ENCODE results near the gene SDCBP2.
A peak's percentile ranks its signal among the peaks of the same experiment; 100 is the strongest.

Gene SDCBP2

DNA sequence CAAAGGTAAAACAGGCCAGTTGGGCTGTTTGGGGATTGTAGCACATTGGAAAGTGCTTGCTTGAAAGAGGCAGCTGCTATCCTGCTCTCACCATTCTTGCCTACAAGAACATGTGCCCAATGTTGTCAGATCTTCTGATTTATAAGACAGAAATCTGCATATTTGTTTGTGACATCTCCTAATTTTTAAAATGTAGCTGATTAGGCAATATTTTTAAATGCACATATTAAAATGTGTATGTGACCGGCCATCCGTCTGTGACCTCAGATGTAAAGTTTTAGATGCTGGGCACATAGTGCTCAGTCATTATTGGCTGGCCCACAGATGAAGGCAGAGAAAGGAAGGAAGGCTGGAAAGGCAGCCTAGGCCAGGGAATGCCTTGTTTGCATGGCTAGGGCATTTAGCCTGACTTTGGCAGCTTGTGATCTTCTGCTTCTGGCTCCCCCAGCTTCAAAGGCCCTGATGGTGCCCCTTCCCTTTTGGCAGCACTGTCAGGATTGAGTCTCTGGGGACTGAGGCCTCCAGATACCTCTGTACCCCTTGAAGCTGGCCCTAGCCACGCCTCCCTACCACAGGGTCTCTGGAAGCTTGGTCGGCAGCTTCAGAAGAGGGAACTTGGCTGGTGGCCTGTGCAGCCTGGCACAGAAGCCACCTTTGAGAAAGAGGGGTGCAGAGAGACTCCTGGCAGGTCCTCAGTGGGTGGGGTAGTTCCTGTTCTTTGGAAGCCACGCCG is 56.4 kb downstream of the SDCBP2 start:
- no peak for DNase-seq

- no peak for DNase-seq
Measured at GRCh38 chr20:1269850-1270249, 59.1 kb downstream of the SDCBP2 start.

- no peak for DNase-seq
Measured at GRCh38 chr20:1269235-1269634, 59.7 kb downstream of the SDCBP2 start.

GRCh38 chr20:1267809-1268374 is 61.0 kb downstream of the SDCBP2 start:
- no peak for DNase-seq

DNA sequence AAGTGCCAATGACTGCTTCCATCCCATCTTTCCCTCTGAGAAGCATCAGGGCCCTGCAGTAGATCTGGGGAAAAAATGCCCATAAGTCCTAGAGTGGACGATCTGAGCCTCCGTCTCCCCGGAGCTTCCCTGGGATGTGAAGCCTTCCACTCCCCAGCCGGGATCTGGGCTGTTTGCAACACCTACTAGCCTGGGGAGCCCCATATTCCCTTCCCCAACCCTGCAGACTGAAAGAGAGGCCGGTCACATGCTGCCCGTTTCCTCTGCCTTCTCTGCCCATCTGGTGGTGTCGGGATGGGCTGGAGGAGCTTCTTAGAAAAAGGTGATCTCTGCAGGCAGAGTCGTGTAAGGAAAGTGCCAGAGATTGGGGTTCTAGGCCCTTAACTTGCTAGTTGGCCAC is 61.8 kb downstream of the SDCBP2 start:
- no peak for DNase-seq

DNA sequence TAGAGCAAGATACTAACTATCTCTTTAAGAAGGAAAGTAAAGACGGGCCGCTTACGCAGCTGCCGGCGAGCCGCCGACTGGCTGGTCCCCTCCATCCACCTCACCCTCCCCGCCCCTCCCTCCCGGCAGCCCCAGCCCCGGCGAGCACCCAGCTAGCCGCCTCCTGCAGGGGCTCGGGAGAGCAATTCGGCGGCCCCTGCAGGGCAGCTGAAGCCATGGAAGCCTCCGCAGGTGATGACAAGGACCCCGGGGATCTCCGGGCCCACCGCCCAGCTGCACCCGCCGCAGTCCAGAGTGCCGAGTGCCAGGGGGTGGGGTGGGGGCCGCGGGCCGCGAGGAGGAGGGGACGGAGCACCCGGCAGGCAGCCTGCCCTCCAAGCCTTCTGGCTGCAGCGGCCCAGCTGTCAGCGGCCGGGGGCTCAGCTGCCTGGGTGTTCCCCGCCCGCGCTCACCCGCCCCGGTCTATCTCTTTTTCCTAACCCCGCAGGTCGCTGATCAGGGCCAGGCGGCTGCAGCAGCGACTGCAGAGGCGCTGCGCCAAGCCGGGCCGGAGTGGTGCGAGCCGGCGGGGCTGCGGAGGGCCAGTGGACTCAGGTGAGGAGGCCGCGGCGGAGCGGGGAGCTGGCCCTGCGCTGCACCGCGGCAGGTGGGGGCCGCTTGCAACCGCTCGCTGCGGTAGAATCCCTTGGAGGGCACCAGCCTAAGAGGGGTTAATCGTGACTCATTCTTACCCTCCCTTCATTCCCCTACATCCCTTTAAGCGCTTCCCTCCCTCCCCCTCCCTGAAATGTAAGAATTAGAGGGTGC is 62.6 kb downstream of the SDCBP2 start, which contains the start of gene SNPH:
Gene SNPH, plus strand, starts transcription at position 128 of the 807 bp plus-strand sequence. CDS start 29,946 bp downstream, outside the sequence.
- DNase-seq, result peak; percentile 85

DNA sequence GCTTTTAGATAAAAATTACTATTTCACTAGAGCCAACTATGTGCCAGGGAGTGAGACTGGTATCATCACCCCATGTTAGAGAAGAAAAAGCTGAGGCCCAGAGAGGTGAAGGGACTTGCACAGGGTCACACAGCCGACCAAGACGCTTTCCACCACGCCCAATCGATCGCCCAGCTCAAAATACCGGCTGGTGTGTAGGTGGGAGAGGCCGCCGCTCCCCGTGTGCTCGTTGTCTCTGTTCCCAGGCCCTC is 63.1 kb downstream of the SDCBP2 start:
- DNase-seq, result no peak

DNA sequence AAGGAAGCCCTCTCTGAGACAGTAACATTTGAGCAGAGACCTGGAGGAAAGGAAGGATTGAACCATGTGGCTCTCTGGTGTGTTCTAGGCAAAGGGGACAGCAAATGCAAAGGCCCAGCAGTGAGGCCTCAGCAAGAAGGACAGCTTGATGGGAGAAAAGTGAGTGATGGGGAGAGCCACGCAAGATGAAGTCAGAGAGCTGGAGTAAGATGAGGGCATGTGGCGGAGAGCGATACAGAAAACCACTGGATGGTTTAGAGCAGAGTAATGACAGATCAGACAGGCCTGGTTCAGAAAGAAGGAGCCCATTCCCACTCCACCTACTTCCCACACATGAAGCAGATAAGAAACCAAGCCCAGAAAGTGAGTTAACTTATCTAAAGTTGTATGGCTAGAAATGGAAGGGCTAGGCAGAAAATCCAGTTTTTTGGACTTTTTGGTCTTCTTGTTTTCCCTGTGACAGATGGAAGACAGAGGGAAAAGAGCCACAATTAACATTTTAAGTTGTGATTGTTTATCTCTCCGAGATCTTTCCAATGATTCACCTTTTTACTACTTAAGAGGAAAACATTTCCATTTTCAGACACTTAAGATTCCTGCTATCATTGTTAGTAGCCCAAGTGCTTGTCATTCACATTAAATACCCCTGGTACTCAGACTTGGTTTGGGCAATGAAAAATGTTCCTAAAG is 63.6 kb downstream of the SDCBP2 start:
- no peak for DNase-seq

DNA sequence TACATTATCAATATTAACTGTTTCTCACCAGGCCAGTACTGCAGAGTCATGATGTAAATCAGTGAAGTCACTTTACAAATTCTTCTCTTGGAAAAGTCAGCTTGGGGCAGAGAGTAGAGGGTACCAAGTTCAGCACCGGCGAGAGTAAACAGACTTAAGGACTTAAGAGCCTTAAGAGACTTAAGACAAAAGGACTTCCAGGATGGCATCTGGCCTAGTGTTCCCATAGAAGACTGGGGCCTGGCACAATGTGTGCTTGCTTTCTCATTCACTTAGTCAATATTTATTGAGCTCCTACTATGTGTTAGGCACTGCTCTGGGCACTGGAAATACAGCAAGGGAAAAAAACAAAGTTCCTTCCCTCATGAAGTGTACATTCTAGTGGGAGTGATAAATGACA is 64.2 kb downstream of the SDCBP2 start:
- no peak for DNase-seq

- no peak for DNase-seq
Measured at GRCh38 chr20:1263853-1264252, 65.1 kb downstream of the SDCBP2 start.

Measured in left hindlimb (tissue), 1 donor.